WTC11 (cell line): ENCODE data around the gene ZNF423. TPM values are rescaled to one million over a fixed set of nuclear protein-coding genes. Genes with fewer than 3 reads are reported as not detected.

Experiments
- ATAC-seq: fragments of 200-7000 bp; cut with Tn5 transposase; 2 replicates; pipeline ENCODE4 v1.10.0; 2021; ENCODE audit warnings: mild to moderate bottlenecking, moderate library complexity
- CTCF ChIA-PET: fragments of 300-600 bp; sonication (Branson Sonifier 250); formaldehyde crosslinking; loops from one replicate; lab custom pipeline; 2021; ENCODE audit warnings: antibody characterized with exemption; lab: Charles Lee
- POLR2A ChIA-PET: fragments of 350-600 bp; sonication (Branson Sonifier 250); formaldehyde crosslinking; loops from one replicate; lab custom pipeline; 2021; ENCODE audit warnings: antibody characterized with exemption; lab: Charles Lee
- DNase-seq: peaks from one replicate; pipeline ENCODE4 v3.0.0; 2021; ENCODE audit warnings: low spot score
- H3K27ac Mint-ChIP-seq: 2 replicates; pipeline ENCODE4 v1.8.0; 2021; ENCODE audit warnings: mixed read lengths
- H3K27me3 Mint-ChIP-seq: 2 replicates; pipeline ENCODE4 v1.8.0; 2021; ENCODE audit warnings: low read depth, mild to moderate bottlenecking, moderate library complexity, mixed read lengths
- H3K36me3 Mint-ChIP-seq: 2 replicates; pipeline ENCODE4 v1.8.0; 2021; ENCODE audit warnings: mixed read lengths
- H3K4me1 Mint-ChIP-seq: 2 replicates; pipeline ENCODE4 v1.8.0; 2022; ENCODE audit warnings: mixed read lengths
- H3K4me3 Mint-ChIP-seq: 2 replicates; pipeline ENCODE4 v1.8.0; 2021; ENCODE audit warnings: mild to moderate bottlenecking, moderate library complexity, mixed read lengths
- H3K9me3 Mint-ChIP-seq: 2 replicates; pipeline ENCODE4 v1.8.0; 2021; ENCODE audit warnings: mixed read lengths
- CREB1 ChIP-seq: sonication (generic); formaldehyde crosslinking; IDR thresholded peaks from 2 replicates; pipeline ENCODE4 v1.8.0; 2023; ENCODE audit warnings: mild to moderate bottlenecking, missing genetic modification reagents
- CREM ChIP-seq: sonication (generic); formaldehyde crosslinking; IDR thresholded peaks from 2 replicates; pipeline ENCODE4 v1.8.1; 2022; ENCODE audit warnings: mild to moderate bottlenecking, missing genetic modification reagents, moderate library complexity
- ESRRA ChIP-seq: sonication (generic); formaldehyde crosslinking; IDR thresholded peaks from 2 replicates; pipeline ENCODE4 v1.8.1; 2022; ENCODE audit warnings: mild to moderate bottlenecking, missing genetic modification reagents, borderline replicate concordance
- ETV6 ChIP-seq: sonication (generic); formaldehyde crosslinking; IDR thresholded peaks from 2 replicates; pipeline ENCODE4 v1.8.1; 2022; ENCODE audit warnings: mild to moderate bottlenecking, missing genetic modification reagents
- FOXK1 ChIP-seq: sonication (generic); formaldehyde crosslinking; IDR thresholded peaks from 2 replicates; pipeline ENCODE4 v1.8.0; 2022; ENCODE audit warnings: mild to moderate bottlenecking, moderate library complexity, missing genetic modification reagents
- FOXP1 ChIP-seq: sonication (generic); formaldehyde crosslinking; IDR thresholded peaks from 2 replicates; pipeline ENCODE4 v1.8.0; 2022; ENCODE audit warnings: missing genetic modification reagents, mild to moderate bottlenecking, moderate library complexity, borderline replicate concordance
- IRF2 ChIP-seq: sonication (generic); formaldehyde crosslinking; IDR thresholded peaks from 2 replicates; pipeline ENCODE4 v1.8.0; 2022; ENCODE audit warnings: low read depth, missing genetic modification reagents, borderline replicate concordance
- JAZF1 ChIP-seq: fragments of 250-450 bp; sonication (Bioruptor Pico); IDR thresholded peaks from 2 replicates; pipeline ENCODE4 v1.9.0; 2021; ENCODE audit warnings: moderate library complexity, mild to moderate bottlenecking, inconsistent platforms
- JUN ChIP-seq: sonication (generic); formaldehyde crosslinking; IDR thresholded peaks from 2 replicates; pipeline ENCODE4 v1.8.0; 2023; ENCODE audit warnings: mild to moderate bottlenecking, missing genetic modification reagents
- NR2C2 ChIP-seq: sonication (generic); formaldehyde crosslinking; IDR thresholded peaks from 2 replicates; pipeline ENCODE4 v1.8.0; 2022; ENCODE audit warnings: mild to moderate bottlenecking, missing genetic modification reagents
- OVOL2 ChIP-seq: fragments of 250-450 bp; sonication (Bioruptor Pico); IDR thresholded peaks from 2 replicates; pipeline ENCODE4 v1.9.0; 2021; ENCODE audit warnings: mild to moderate bottlenecking, borderline replicate concordance
- TCF7 ChIP-seq: sonication (generic); formaldehyde crosslinking; IDR thresholded peaks from 2 replicates; pipeline ENCODE4 v1.8.0; 2022; ENCODE audit warnings: mild to moderate bottlenecking, low read depth, missing genetic modification reagents, moderate library complexity
- ZNF121 ChIP-seq: sonication (generic); formaldehyde crosslinking; IDR thresholded peaks from 2 replicates; pipeline ENCODE4 v1.8.0; 2023; ENCODE audit warnings: missing genetic modification reagents
- ZNF263 ChIP-seq: sonication (generic); formaldehyde crosslinking; IDR thresholded peaks from 2 replicates; pipeline ENCODE4 v1.8.1; 2022; ENCODE audit warnings: low read depth, mild to moderate bottlenecking, moderate library complexity, missing genetic modification reagents
- total RNA-seq: library from RNA; stranded (reverse); gene quantifications from 3 replicates; pipeline ENCODE4 v1.2.3, GENCODE V29; 2021
- TF ChIP-seq, protein P1 (sequence below): sonication (generic); formaldehyde crosslinking; IDR thresholded peaks from 2 replicates; pipeline ENCODE4 v1.8.1; 2022; ENCODE audit warnings: low read depth, missing genetic modification reagents, borderline replicate concordance
- TF ChIP-seq, protein P2 (sequence below): fragments of 250-450 bp; sonication (Bioruptor Pico); IDR thresholded peaks from 2 replicates; pipeline ENCODE4 v1.8.0; 2021; ENCODE audit warnings: mild to moderate bottlenecking
- TF ChIP-seq, protein P3 (sequence below): fragments of 250-450 bp; sonication (Bioruptor Pico); IDR thresholded peaks from 2 replicates; pipeline ENCODE4 v1.9.0; 2021; ENCODE audit warnings: mild to moderate bottlenecking
- TF ChIP-seq, protein P4 (sequence below): sonication (generic); formaldehyde crosslinking; IDR thresholded peaks from 2 replicates; pipeline ENCODE4 v1.8.1; 2022; ENCODE audit warnings: missing genetic modification reagents, borderline replicate concordance
- TF ChIP-seq, protein P5 (sequence below): sonication (generic); formaldehyde crosslinking; IDR thresholded peaks from 2 replicates; pipeline ENCODE4 v1.8.1; 2023; ENCODE audit warnings: mild to moderate bottlenecking, missing genetic modification reagents
- TF ChIP-seq, protein P6 (sequence below): sonication (generic); formaldehyde crosslinking; IDR thresholded peaks from 2 replicates; pipeline ENCODE4 v1.8.1; 2023; ENCODE audit warnings: mild to moderate bottlenecking, missing genetic modification reagents
- TF ChIP-seq, protein P7 (sequence below): sonication (generic); formaldehyde crosslinking; IDR thresholded peaks from 2 replicates; pipeline ENCODE4 v1.8.0; 2022; ENCODE audit warnings: mild to moderate bottlenecking, missing genetic modification reagents

Gene ZNF423
- total RNA-seq, 1 experiment from 2014 or later, result 38.8 TPM

DNA sequence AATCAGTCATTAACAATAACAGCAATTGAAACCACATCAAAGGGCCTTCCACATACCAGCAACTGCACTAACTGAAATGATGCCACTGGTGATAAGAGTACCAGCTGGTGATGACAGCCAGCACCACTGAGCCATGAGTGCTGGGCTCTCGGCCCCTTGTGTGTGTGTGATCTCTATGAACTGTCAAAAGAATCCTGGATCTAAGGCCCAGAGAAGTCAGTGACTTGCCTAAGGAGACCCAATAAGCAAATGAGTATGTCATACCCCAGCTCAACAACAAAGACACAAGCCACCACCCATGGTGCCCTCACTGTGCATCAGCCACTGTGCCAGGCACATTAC, 220.9 kb downstream of the ZNF423 start:
- no peak for ATAC-seq
- DNase-seq, result no peak
- Mint-ChIP-seq H3K36me3 (peaks cover 29% of the 10 kb centered on the region), H3K27me3 (no peaks in the 10 kb centered on the region), H3K27ac (no peak overlapping the region), H3K9me3 (no peaks in the 10 kb centered on the region), H3K4me3 (no peak overlapping the region), H3K4me1 (peaks cover 20% of the 10 kb centered on the region)
- TF ChIP-seq, protein P1, sequence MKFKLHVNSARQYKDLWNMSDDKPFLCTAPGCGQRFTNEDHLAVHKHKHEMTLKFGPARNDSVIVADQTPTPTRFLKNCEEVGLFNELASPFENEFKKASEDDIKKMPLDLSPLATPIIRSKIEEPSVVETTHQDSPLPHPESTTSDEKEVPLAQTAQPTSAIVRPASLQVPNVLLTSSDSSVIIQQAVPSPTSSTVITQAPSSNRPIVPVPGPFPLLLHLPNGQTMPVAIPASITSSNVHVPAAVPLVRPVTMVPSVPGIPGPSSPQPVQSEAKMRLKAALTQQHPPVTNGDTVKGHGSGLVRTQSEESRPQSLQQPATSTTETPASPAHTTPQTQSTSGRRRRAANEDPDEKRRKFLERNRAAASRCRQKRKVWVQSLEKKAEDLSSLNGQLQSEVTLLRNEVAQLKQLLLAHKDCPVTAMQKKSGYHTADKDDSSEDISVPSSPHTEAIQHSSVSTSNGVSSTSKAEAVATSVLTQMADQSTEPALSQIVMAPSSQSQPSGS (CRISPR knock-in tag), result no peak
- TF ChIP-seq CREM (no peak), ETV6 (CRISPR knock-in tag) (no peak), JUN (no peak), JAZF1 (CRISPR knock-in tag) (no peak)
- TF ChIP-seq, protein P2, sequence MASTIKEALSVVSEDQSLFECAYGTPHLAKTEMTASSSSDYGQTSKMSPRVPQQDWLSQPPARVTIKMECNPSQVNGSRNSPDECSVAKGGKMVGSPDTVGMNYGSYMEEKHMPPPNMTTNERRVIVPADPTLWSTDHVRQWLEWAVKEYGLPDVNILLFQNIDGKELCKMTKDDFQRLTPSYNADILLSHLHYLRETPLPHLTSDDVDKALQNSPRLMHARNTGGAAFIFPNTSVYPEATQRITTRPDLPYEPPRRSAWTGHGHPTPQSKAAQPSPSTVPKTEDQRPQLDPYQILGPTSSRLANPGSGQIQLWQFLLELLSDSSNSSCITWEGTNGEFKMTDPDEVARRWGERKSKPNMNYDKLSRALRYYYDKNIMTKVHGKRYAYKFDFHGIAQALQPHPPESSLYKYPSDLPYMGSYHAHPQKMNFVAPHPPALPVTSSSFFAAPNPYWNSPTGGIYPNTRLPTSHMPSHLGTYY (CRISPR knock-in tag), result no peak
- ChIA-PET POLR2A (no interaction called here), CTCF (no interaction called here)

DNA sequence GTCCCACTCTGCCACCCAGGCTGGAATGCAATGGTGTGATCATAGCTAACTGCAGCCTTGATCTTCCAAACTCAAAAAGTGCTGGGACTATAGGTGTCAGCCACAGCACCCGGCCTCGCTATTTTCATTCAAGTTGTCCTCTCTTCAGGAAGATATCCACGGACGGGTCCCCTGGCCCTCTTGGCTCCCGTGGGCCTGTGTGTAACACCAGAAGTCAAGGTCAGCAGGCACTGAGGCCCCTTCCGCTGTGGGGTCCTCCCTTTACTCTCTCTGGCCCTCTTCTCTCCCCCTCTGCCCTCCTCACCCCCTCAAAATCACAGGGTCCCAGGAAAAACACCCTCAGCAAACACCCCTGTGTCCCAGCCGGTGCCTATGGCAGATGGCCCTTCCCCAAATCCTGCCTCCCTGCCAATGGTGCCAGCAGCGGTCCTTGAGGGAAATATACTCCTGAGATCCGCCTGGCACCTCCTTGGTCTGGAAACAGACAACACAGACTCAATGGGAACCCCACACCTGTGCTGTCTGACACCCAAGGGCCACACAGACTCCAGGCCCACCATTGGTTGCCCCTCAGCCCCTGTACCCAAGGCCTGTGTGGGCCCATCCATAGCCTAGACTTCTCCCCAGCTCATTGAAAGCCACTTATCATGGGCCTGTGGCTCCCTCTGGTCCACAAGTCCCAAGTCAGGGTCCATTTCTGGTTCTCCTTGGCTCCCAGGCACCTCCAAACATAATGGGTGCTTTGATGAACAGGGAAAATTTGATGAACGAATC, 221.5 kb downstream of the ZNF423 start:
- no peak for ATAC-seq
- TF ChIP-seq TCF7 (CRISPR knock-in tag) (no peak), ESRRA (no peak)
- TF ChIP-seq, protein P3, sequence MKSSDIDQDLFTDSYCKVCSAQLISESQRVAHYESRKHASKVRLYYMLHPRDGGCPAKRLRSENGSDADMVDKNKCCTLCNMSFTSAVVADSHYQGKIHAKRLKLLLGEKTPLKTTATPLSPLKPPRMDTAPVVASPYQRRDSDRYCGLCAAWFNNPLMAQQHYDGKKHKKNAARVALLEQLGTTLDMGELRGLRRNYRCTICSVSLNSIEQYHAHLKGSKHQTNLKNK (CRISPR knock-in tag), result no peak
- CTCF ChIA-PET, result no interaction called here

DNA sequence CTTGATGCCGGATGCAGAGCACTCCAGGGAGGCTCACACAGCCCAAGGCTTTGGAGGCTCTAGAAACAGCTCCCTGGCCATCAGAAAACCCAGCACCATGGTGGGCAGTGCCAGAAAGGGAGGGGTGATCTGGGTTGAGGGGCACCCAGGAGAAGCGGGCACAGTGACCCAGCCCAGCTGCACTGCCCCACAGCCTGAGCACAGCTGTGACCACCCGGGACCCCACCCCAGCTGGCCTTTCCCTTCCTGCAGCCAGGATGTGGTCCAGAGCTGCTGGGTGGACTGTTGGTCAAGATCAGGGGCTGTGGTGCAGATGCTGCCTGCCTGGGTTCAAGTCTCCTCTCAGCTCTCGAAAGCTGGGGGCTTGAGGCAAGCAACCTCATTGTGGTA, 223.1 kb downstream of the ZNF423 start:
- ChIA-PET CTCF (no interaction called here), POLR2A (no interaction called here)
- H3K9me3 Mint-ChIP-seq, result no peaks in the 10 kb centered on the region
- TF ChIP-seq, protein P4, sequence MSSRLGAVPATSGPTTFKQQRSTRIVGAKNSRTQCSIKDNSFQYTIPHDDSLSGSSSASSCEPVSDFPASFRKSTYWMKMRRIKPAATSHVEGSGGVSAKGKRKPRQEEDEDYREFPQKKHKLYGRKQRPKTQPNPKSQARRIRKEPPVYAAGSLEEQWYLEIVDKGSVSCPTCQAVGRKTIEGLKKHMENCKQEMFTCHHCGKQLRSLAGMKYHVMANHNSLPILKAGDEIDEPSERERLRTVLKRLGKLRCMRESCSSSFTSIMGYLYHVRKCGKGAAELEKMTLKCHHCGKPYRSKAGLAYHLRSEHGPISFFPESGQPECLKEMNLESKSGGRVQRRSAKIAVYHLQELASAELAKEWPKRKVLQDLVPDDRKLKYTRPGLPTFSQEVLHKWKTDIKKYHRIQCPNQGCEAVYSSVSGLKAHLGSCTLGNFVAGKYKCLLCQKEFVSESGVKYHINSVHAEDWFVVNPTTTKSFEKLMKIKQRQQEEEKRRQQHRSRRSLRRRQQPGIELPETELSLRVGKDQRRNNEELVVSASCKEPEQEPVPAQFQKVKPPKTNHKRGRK (CRISPR knock-in tag), result no peak
- TF ChIP-seq FOXK1 (no peak), IRF2 (CRISPR knock-in tag) (no peak), FOXP1 (CRISPR knock-in tag) (no peak), CREM (no peak), OVOL2 (CRISPR knock-in tag) (no peak), ZNF121 (CRISPR knock-in tag) (no peak), CREB1 (CRISPR knock-in tag) (no peak), NR2C2 (CRISPR knock-in tag) (no peak), ZNF263 (CRISPR knock-in tag) (no peak)
- TF ChIP-seq, protein P5, sequence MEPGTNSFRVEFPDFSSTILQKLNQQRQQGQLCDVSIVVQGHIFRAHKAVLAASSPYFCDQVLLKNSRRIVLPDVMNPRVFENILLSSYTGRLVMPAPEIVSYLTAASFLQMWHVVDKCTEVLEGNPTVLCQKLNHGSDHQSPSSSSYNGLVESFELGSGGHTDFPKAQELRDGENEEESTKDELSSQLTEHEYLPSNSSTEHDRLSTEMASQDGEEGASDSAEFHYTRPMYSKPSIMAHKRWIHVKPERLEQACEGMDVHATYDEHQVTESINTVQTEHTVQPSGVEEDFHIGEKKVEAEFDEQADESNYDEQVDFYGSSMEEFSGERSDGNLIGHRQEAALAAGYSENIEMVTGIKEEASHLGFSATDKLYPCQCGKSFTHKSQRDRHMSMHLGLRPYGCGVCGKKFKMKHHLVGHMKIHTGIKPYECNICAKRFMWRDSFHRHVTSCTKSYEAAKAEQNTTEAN, result no peak
- TF ChIP-seq, protein P6, sequence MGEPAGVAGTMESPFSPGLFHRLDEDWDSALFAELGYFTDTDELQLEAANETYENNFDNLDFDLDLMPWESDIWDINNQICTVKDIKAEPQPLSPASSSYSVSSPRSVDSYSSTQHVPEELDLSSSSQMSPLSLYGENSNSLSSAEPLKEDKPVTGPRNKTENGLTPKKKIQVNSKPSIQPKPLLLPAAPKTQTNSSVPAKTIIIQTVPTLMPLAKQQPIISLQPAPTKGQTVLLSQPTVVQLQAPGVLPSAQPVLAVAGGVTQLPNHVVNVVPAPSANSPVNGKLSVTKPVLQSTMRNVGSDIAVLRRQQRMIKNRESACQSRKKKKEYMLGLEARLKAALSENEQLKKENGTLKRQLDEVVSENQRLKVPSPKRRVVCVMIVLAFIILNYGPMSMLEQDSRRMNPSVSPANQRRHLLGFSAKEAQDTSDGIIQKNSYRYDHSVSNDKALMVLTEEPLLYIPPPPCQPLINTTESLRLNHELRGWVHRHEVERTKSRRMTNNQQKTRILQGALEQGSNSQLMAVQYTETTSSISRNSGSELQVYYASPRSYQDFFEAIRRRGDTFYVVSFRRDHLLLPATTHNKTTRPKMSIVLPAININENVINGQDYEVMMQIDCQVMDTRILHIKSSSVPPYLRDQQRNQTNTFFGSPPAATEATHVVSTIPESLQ (CRISPR knock-in tag), result no peak
- TF ChIP-seq, protein P7, sequence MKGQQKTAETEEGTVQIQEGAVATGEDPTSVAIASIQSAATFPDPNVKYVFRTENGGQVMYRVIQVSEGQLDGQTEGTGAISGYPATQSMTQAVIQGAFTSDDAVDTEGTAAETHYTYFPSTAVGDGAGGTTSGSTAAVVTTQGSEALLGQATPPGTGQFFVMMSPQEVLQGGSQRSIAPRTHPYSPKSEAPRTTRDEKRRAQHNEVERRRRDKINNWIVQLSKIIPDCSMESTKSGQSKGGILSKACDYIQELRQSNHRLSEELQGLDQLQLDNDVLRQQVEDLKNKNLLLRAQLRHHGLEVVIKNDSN, result no peak
- TF ChIP-seq, protein P1 (CRISPR knock-in tag), result no peak
- peaks cover 20% of the 10 kb centered on the region for H3K36me3 Mint-ChIP-seq
- no peak overlapping the region for H3K4me3 Mint-ChIP-seq
- no peak overlapping the region for H3K27ac Mint-ChIP-seq
- ATAC-seq (no peak), DNase-seq (no peak)
- no peaks in the 10 kb centered on the region for H3K27me3 Mint-ChIP-seq
- peaks cover 6% of the 10 kb centered on the region for H3K4me1 Mint-ChIP-seq

More for the DNA sequence above, 221.5 kb downstream of the ZNF423 start:
- POLR2A ChIA-PET, result no interaction called here
- H3K27me3 Mint-ChIP-seq, result no peaks in the 10 kb centered on the region
- DNase-seq, result no peak
- H3K4me3 Mint-ChIP-seq, result no peak overlapping the region
- H3K4me1 Mint-ChIP-seq, result peaks cover 14% of the 10 kb centered on the region
- H3K27ac Mint-ChIP-seq, result no peak overlapping the region
- H3K9me3 Mint-ChIP-seq, result no peaks in the 10 kb centered on the region
- H3K36me3 Mint-ChIP-seq, result peaks cover 29% of the 10 kb centered on the region
